ENCODE results near the gene PANK2.

GRCh38 chr20:3970016-3970415 is 80.8 kb downstream of the PANK2 start:
- TF ChIP-seq CREB1 (CRISPR knock-in tag; IDR thresholded peaks at IDR 0.05; ENCODE audit: low read depth) = no peak
- no peak for TF ChIP-seq EZH2phosphoT487 (IDR thresholded peaks at IDR 0.05; ENCODE audit: unreplicated experiment)
- TF ChIP-seq POLR2AphosphoS5 (IDR thresholded peaks at IDR 0.05; ENCODE audit: low read depth) = no peak
- TF ChIP-seq JUNB (IDR thresholded peaks at IDR 0.05; ENCODE audit: unreplicated experiment) = no peak
- TF ChIP-seq CTCF (conservative IDR thresholded peaks at IDR 0.05; ENCODE audit: low read depth in 2 of 2) = peak; percentile 21 to 53; a peak in 2 of 4 replicates
- no peak for TF ChIP-seq EZH2 (IDR thresholded peaks at IDR 0.05; ENCODE audit: low read depth, unreplicated experiment)
- TF ChIP-seq REST (IDR thresholded peaks at IDR 0.05; ENCODE audit: unreplicated experiment) = no peak
- TF ChIP-seq ETS1 (IDR thresholded peaks at IDR 0.05) = no peak

Measured in GM23338 (cell line).